Astrocyte of the cerebellum (primary cell): ENCODE results near the gene CIDEB.

Experiments
- DNase-seq: peaks from one replicate; pipeline ENCODE4 v3.0.0-alpha.2; 2011; ENCODE audit warnings: low read depth
- H3K4me3 ChIP-seq: 2 replicates; pipeline ENCODE4 v1.5.1; 2011; ENCODE audit warnings: mild to moderate bottlenecking, low read depth, low read length, moderate library complexity
- in situ Hi-C: cut with HindIII; loops from 2 replicates; pipeline ENCODE4 v1.10.0; 2017; ENCODE audit warnings: low sequenced_read_pairs
- TF ChIP-seq, protein P1 (sequence below): IDR thresholded peaks from 2 replicates; pipeline ENCODE4 v1.5.1; 2012; ENCODE audit warnings: low read length, low read depth, moderate library complexity, mild to moderate bottlenecking; ENCODE audit errors: missing control alignments

The CIDEB gene

DNA sequence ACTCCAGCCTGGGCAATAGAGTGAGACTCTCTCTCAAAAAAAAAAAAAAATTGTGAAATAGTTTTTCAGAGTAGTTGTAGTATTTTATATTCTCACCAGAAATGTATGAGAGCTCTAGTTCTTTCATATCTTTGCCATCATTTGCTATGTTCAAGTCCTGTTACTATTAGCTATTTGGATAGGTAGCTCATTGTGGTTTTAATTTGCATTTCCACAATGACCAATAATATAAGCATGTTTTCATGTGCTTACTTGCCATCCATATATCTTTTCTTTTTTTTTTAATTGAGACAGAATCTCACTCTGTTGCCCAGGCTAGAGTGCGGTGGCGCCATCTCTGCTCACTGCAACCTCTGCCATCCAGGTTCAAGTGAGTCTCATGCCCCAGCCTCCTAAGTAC, 40.4 kb upstream of the CIDEB start:
- no peak for DNase-seq
- in situ Hi-C loops = no loop called here
- TF ChIP-seq, protein P1, sequence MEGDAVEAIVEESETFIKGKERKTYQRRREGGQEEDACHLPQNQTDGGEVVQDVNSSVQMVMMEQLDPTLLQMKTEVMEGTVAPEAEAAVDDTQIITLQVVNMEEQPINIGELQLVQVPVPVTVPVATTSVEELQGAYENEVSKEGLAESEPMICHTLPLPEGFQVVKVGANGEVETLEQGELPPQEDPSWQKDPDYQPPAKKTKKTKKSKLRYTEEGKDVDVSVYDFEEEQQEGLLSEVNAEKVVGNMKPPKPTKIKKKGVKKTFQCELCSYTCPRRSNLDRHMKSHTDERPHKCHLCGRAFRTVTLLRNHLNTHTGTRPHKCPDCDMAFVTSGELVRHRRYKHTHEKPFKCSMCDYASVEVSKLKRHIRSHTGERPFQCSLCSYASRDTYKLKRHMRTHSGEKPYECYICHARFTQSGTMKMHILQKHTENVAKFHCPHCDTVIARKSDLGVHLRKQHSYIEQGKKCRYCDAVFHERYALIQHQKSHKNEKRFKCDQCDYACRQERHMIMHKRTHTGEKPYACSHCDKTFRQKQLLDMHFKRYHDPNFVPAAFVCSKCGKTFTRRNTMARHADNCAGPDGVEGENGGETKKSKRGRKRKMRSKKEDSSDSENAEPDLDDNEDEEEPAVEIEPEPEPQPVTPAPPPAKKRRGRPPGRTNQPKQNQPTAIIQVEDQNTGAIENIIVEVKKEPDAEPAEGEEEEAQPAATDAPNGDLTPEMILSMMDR = no peak
- H3K4me3 ChIP-seq = no peak overlapping the region

- in situ Hi-C loops = no loop called here
- H3K4me3 ChIP-seq = no peak overlapping the region
- no peak for DNase-seq
- TF ChIP-seq, protein P1 = no peak
Measured at GRCh38 chr14:24347134-24347533, 39.4 kb upstream of the CIDEB start.

DNA sequence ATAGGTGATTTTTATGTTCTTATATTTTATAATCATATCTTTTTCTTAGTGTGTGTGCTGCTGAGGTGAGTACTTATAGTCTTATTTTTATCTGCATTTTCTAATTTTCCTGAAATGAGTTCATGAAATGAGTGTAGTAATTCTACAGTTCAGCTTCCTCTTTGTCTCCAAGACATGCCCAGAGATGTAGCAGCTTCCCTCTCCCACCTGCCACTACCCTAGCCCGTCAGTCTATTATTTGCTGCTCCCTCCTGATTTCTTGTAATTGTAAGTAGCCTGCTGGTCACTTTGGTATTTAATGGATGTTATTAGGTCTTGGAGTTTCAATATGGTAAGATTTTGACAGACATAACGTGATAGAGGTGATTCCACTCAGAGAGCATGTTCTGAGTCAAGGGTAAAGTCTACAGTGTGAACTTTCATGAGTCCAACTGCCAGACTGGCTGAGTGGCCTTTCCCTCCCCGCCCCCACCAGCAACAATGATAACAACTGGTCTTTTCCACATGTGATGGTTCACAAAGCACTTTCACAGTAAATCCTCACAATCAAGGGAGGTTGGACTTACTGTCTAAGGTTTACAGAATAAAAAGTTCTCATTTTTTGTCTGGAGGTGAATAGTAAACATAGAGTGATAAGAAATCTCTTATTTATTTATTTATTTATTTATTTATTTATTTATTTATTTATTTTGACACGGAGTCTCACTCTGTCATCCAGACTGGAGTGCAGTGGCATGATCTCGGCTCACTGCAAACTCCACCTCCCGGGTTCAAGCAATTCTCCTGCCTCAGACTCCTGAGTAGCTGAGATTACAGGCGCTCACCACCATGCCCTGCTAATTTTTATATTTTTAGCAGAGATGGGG, 36.3 kb upstream of the CIDEB start:
- in situ Hi-C loops = no loop called here
- TF ChIP-seq, protein P1 = no peak
- DNase-seq = no peak
- no peak overlapping the region for H3K4me3 ChIP-seq

- TF ChIP-seq, protein P1 = no peak
- in situ Hi-C loops = no loop called here
- DNase-seq = no peak
- no peak overlapping the region for H3K4me3 ChIP-seq
Measured at GRCh38 chr14:24342889-24343288, 35.1 kb upstream of the CIDEB start.

- DNase-seq = no peak
- no peak overlapping the region for H3K4me3 ChIP-seq
- in situ Hi-C loops = no loop called here
- TF ChIP-seq, protein P1 = no peak
Measured at GRCh38 chr14:24340606-24341005, 32.8 kb upstream of the CIDEB start.

GRCh38 chr14:24339284-24340151, 31.7 kb upstream of the CIDEB start, which contains the start of gene RIPK3:
Gene RIPK3, minus strand, starts transcription at chr14:24339991. Its CDS starts 165 bp downstream, at chr14:24339826.
- no peak for DNase-seq
- peak within 1 kb of the TSS; percentile 9 for H3K4me3 ChIP-seq
- TF ChIP-seq, protein P1 = no peak
- in situ Hi-C loops = no loop called here
